Esophagus squamous epithelium (tissue), 5 donors: ENCODE measurements around the gene MBNL2. TPM values are rescaled to one million over a fixed set of nuclear protein-coding genes. Genes with fewer than 3 reads are reported as not detected.

Experiments
- DNase-seq: peaks from one replicate; lab custom pipeline; 2025; lab: John Stamatoyannopoulos, UW
- H3K27ac ChIP-seq, 4 donors: fragments of 200-600 bp; sonication (generic); one replicate each; pipeline ENCODE4 v1.5.1; 2016 to 2019; ENCODE audit warnings: mild to moderate bottlenecking in 1 of 4
- H3K27me3 ChIP-seq, 4 donors: fragments of 200-600 bp; sonication (generic); 1 replicate in 3 of 4; 2 replicates in 1 of 4; pipeline versions ENCODE4 v1.5.1 to v1.6.0; 2017 to 2021; ENCODE audit warnings: antibody characterized with exemption in 1 of 4
- H3K36me3 ChIP-seq, 3 donors: fragments of 200-600 bp; sonication (generic); one replicate each; pipeline ENCODE4 v1.5.1; 2016 to 2019
- H3K4me1 ChIP-seq, 3 donors: fragments of 200-600 bp; sonication (generic); one replicate each; pipeline ENCODE4 v1.5.1; 2017 to 2019
- H3K4me3 ChIP-seq, 4 donors: fragments of 200-600 bp; sonication (generic); 1 replicate in 3 of 4; 2 replicates in 1 of 4; pipeline ENCODE4 v1.5.1; 2016 to 2019; ENCODE audit warnings: mild to moderate bottlenecking in 2 of 4, moderate library complexity in 1 of 4
- H3K9me3 ChIP-seq, 3 donors: fragments of 200-600 bp; sonication (generic); one replicate each; pipeline ENCODE4 v1.5.1; 2016 to 2019
- CTCF ChIP-seq, 6 experiments: fragments of 450-650 bp in 4 of 6; fragments of 200-600 bp in 2 of 6; sonication (generic) in 2 of 6; IDR thresholded peaks; one replicate each; pipeline ENCODE4 v1.5.1; 2016 to 2019; ENCODE audit warnings: antibody characterized with exemption in 6 of 6, mild to moderate bottlenecking in 4 of 6, moderate library complexity in 4 of 6
- POLR2A ChIP-seq, 4 donors: fragments of 450-650 bp; IDR thresholded peaks; one replicate each; pipeline ENCODE4 v1.6.1; 2017; ENCODE audit warnings: antibody characterized with exemption in 4 of 4, mild to moderate bottlenecking in 4 of 4, moderate library complexity in 3 of 4
- WGBS, 2 donors: methylation state at CpG; one replicate each; pipeline ENCODE4 v1.1.5; 2018; 5-methylcytosine and 5-hydroxymethylcytosine counted together
- intact Hi-C: fragments of 100-400 bp; cut with DNase I; formaldehyde crosslinking; loops from one replicate; pipeline ENCODE4 v1.15.0; 2022
- total RNA-seq, 4 donors: library from RNA; depleted of rRNA; stranded (reverse); fragments of >200 nt; gene quantifications; one replicate each; pipeline ENCODE4 v1.1.0, GENCODE V29; 2016
- donor health status: DM: yes; HTN: yes; CAD: no.

MBNL2 gene, protein sequence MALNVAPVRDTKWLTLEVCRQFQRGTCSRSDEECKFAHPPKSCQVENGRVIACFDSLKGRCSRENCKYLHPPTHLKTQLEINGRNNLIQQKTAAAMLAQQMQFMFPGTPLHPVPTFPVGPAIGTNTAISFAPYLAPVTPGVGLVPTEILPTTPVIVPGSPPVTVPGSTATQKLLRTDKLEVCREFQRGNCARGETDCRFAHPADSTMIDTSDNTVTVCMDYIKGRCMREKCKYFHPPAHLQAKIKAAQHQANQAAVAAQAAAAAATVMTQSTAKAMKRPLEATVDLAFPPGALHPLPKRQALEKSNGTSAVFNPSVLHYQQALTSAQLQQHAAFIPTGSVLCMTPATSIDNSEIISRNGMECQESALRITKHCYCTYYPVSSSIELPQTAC
- 10 to 100 TPM; 18.3 to 58.7 (median 29.7) TPM for total RNA-seq

DNA sequence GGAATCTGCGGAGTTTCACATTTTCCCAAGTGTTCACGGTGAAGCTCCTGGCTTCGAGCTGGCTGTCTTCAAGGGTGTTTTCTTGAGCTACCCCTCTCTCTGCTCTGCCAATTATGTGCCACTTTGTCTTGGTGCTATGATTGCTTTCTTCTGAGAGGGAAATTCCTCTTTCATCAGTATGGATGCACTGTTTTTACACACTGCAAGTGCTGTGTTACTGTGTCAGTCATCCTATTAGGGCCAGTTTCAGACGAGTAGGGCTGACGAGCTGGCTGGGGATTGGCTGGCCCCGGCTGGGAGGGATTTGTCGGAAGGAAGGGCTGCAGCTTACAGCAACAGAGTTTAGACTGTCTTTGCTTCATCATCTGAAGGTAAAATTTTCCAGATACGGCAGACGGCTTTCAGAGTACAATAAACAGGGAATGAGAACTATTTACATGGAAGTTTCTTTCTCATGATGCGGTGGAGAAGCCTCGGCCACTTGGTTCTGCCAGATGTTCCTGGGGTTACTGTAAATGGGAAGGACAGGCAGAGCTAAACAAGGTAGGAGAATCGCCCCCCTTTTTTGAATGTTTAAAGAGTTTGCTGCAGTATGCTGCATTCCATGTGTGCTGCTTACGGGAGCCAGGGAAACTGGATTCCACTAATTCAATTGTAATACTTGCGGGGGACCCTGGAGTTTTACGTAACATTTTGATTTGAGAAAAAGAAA is at the start of gene MBNL2:
MBNL2 (plus strand) TSS at position 345 of the 712 bp plus-strand sequence. CDS start 53,903 bp downstream, outside the sequence.
- Histone ChIP-seq H3K4me3 (peak within 1 kb of the TSS; percentile 48 to 81 (median 57)), H3K9me3 (no peaks in the 10 kb centered on the region), H3K27ac (peak within 1 kb of the TSS; percentile 86 to 94 (median 92)), H3K27me3 (no peaks in the 10 kb centered on the region), H3K4me1 (peaks cover 23 to 59% (median 39%) of the 10 kb centered on the region in 3 donors), H3K36me3 (no peaks in the 10 kb centered on the region)
- TF ChIP-seq CTCF (IDR thresholded peaks at IDR 0.05), result peak in 1 of 6 experiments; percentile 19
- TF ChIP-seq POLR2A (IDR thresholded peaks at IDR 0.05), result peak in 3 of 4 donors; percentile 38 to 92 (median 80)
- DNase-seq, result peak; percentile 39
- intact Hi-C loops, result loop anchor here (5.0 kb wide), 1 partner anchor 120 kb away; no protein-coding TSS in a partner anchor
- WGBS, 2 donors, result 2 to 11% methylated on average over 6 to 12 of the region's 15 CpGs

- intact Hi-C loops, result no loop called here
- Histone ChIP-seq H3K36me3 (no peaks in the 10 kb centered on the region), H3K9me3 (no peaks in the 10 kb centered on the region), H3K4me3 (no peak overlapping the region), H3K4me1 (peaks cover 0 to 6% (median 0%) of the 10 kb centered on the region in 3 donors), H3K27me3 (no peaks in the 10 kb centered on the region), H3K27ac (no peak overlapping the region)
- no peak for DNase-seq
- no peak for TF ChIP-seq POLR2A (IDR thresholded peaks at IDR 0.05)
- TF ChIP-seq CTCF (IDR thresholded peaks at IDR 0.05), result no peak
Observed at GRCh38 chr13:97174638-97175037, 47.5 kb upstream of the MBNL2 start.

GRCh38 chr13:97175041-97175440 is 47.1 kb upstream of the MBNL2 start:
- H3K27ac ChIP-seq, result no peak overlapping the region
- H3K36me3 ChIP-seq, result no peaks in the 10 kb centered on the region
- H3K27me3 ChIP-seq, result no peaks in the 10 kb centered on the region
- DNase-seq, result no peak
- no peak for TF ChIP-seq CTCF (IDR thresholded peaks at IDR 0.05)
- TF ChIP-seq POLR2A (IDR thresholded peaks at IDR 0.05), result no peak
- no peak overlapping the region for H3K4me3 ChIP-seq
- intact Hi-C loops, result no loop called here
- no peaks in the 10 kb centered on the region for H3K9me3 ChIP-seq
- WGBS, 2 donors, result 74 to 79% methylated on average over 3 to 4 of the region's 4 CpGs
- peaks cover 0 to 8% (median 0%) of the 10 kb centered on the region in 3 donors for H3K4me1 ChIP-seq

- Histone ChIP-seq H3K27ac (no peak overlapping the region), H3K27me3 (no peaks in the 10 kb centered on the region), H3K4me1 (peaks cover 0 to 8% (median 0%) of the 10 kb centered on the region in 3 donors), H3K4me3 (no peak overlapping the region), H3K36me3 (no peaks in the 10 kb centered on the region), H3K9me3 (no peaks in the 10 kb centered on the region)
- WGBS, 2 donors, result 27 to 80% methylated on average over 1 to 2 of the region's 2 CpGs
- DNase-seq, result no peak
- TF ChIP-seq POLR2A (IDR thresholded peaks at IDR 0.05) (no peak), CTCF (IDR thresholded peaks at IDR 0.05) (no peak)
- intact Hi-C loops, result no loop called here
Observed at GRCh38 chr13:97179501-97179900, 42.6 kb upstream of the MBNL2 start.
